ENCODE data around the gene SENP6.

GRCh38 chr6:75572072-75572471, 29.6 kb upstream of the SENP6 start:
- no peak for TF ChIP-seq CTCF (IDR thresholded peaks at IDR 0.05)
- no peak for TF ChIP-seq EZH2 (IDR thresholded peaks at IDR 0.05; ENCODE audit: borderline replicate concordance, insufficient read depth, low read depth, low read length, poor library complexity, severe bottlenecking)

Data from B cell (primary cell).